ENCODE results near the gene FIS1. TPM values are rescaled to one million over a fixed set of nuclear protein-coding genes. Genes with fewer than 3 reads are reported as not detected.
"Not testable (repeated sequence)": the region's sequence is repeated elsewhere in the genome, so short reads cannot be mapped to it uniquely, and the experiment has no call there.

The FIS1 gene
- polyA plus RNA-seq (2013, experiment 1 of 2) = 145 TPM
- 119 TPM for polyA plus RNA-seq (2013, experiment 2 of 2)

- 0 to 1% methylated on average over 38 to 43 of the region's 45 CpGs for WGBS, 2 experiments (ENCODE audit: insufficient coverage in 2 of 2)
- Histone ChIP-seq H3K4me1 (ENCODE audit: control insufficient read depth, insufficient read depth, low read length, poor library complexity, severe bottlenecking) (peaks cover 12% of the 10 kb centered on the region), H3K36me3 (ENCODE audit: control insufficient read depth, insufficient read depth, low read length) (peaks cover 46% of the 10 kb centered on the region), H3K9me3 (ENCODE audit: control insufficient read depth, low read length) (no peaks in the 10 kb centered on the region), H3K27ac (ENCODE audit: low read depth, low read length, severe bottlenecking) (peak within 1 kb of the TSS; percentile 80), H3K4me3 (ENCODE audit: extremely low read depth, insufficient read depth, low read length, poor library complexity, severe bottlenecking) (peak within 1 kb of the TSS; percentile 95)
These were observed at the start of gene FIS1 for GRCh38 chr7:101244375-101245146. Gene FIS1 (minus strand): TSS chr7:101245081. CDS start chr7:101245004, 77 bp downstream.

- Histone ChIP-seq H3K27ac (ENCODE audit: low read depth, low read length, severe bottlenecking) (no peak overlapping the region), H3K4me1 (ENCODE audit: control insufficient read depth, insufficient read depth, low read length, poor library complexity, severe bottlenecking) (no peaks in the 10 kb centered on the region)
- 24 to 31% methylated on average over 9 of the region's 12 CpGs for WGBS, 2 experiments (ENCODE audit: insufficient coverage in 2 of 2)
These were observed 49.4 kb upstream of the FIS1 start for GRCh38 chr7:101294039-101294831.

GRCh38 chr7:101293069-101294021 is 48.5 kb upstream of the FIS1 start:
- H3K4me1 ChIP-seq (ENCODE audit: control insufficient read depth, insufficient read depth, low read length, poor library complexity, severe bottlenecking); H3K36me3 ChIP-seq (ENCODE audit: control insufficient read depth, insufficient read depth, low read length); H3K27ac ChIP-seq (ENCODE audit: low read depth, low read length, severe bottlenecking); H3K4me3 ChIP-seq (ENCODE audit: extremely low read depth, insufficient read depth, low read length, poor library complexity, severe bottlenecking); H3K9me3 ChIP-seq (ENCODE audit: control insufficient read depth, low read length): not testable (repeated sequence)
- WGBS, 2 experiments (ENCODE audit: insufficient coverage in 2 of 2) = 60 to 65% methylated on average over 10 to 11 of the region's 16 CpGs

More at GRCh38 chr7:101294039-101294831, 49.4 kb upstream of the FIS1 start:
- no peaks in the 10 kb centered on the region for H3K9me3 ChIP-seq (ENCODE audit: control insufficient read depth, low read length)
- no peak overlapping the region for H3K4me3 ChIP-seq (ENCODE audit: extremely low read depth, insufficient read depth, low read length, poor library complexity, severe bottlenecking)
- no peaks in the 10 kb centered on the region for H3K36me3 ChIP-seq (ENCODE audit: control insufficient read depth, insufficient read depth, low read length)

- not testable (repeated sequence) for H3K4me3 ChIP-seq (ENCODE audit: extremely low read depth, insufficient read depth, low read length, poor library complexity, severe bottlenecking); H3K9me3 ChIP-seq (ENCODE audit: control insufficient read depth, low read length); H3K4me1 ChIP-seq (ENCODE audit: control insufficient read depth, insufficient read depth, low read length, poor library complexity, severe bottlenecking); H3K27ac ChIP-seq (ENCODE audit: low read depth, low read length, severe bottlenecking); H3K36me3 ChIP-seq (ENCODE audit: control insufficient read depth, insufficient read depth, low read length)
- WGBS, 2 experiments (ENCODE audit: insufficient coverage in 2 of 2) = 77 to 92% methylated on average over 2 to 5 of the region's 5 CpGs
These were observed 47.7 kb upstream of the FIS1 start for GRCh38 chr7:101292566-101292965.

GRCh38 chr7:101290186-101291037 is 45.5 kb upstream of the FIS1 start:
- H3K4me1 ChIP-seq (ENCODE audit: control insufficient read depth, insufficient read depth, low read length, poor library complexity, severe bottlenecking); H3K27ac ChIP-seq (ENCODE audit: low read depth, low read length, severe bottlenecking); H3K4me3 ChIP-seq (ENCODE audit: extremely low read depth, insufficient read depth, low read length, poor library complexity, severe bottlenecking); H3K9me3 ChIP-seq (ENCODE audit: control insufficient read depth, low read length); H3K36me3 ChIP-seq (ENCODE audit: control insufficient read depth, insufficient read depth, low read length): not testable (repeated sequence)
- 51% methylated on average over 11 to 12 of the region's 18 CpGs for WGBS, 2 experiments (ENCODE audit: insufficient coverage in 2 of 2)

- H3K9me3 ChIP-seq (ENCODE audit: control insufficient read depth, low read length); H3K36me3 ChIP-seq (ENCODE audit: control insufficient read depth, insufficient read depth, low read length); H3K4me1 ChIP-seq (ENCODE audit: control insufficient read depth, insufficient read depth, low read length, poor library complexity, severe bottlenecking); H3K4me3 ChIP-seq (ENCODE audit: extremely low read depth, insufficient read depth, low read length, poor library complexity, severe bottlenecking); H3K27ac ChIP-seq (ENCODE audit: low read depth, low read length, severe bottlenecking): not testable (repeated sequence)
- WGBS, 2 experiments (ENCODE audit: insufficient coverage in 2 of 2) = 67% methylated on average over 3 of the region's 4 CpGs; no CpG with 5 or more reads in 1 of the 2 experiments
These were observed 44.8 kb upstream of the FIS1 start for GRCh38 chr7:101289687-101290086.

GRCh38 chr7:101288439-101288838 is 43.6 kb upstream of the FIS1 start:
- Histone ChIP-seq H3K4me3 (ENCODE audit: extremely low read depth, insufficient read depth, low read length, poor library complexity, severe bottlenecking) (no peak overlapping the region), H3K36me3 (ENCODE audit: control insufficient read depth, insufficient read depth, low read length) (no peaks in the 10 kb centered on the region), H3K27ac (ENCODE audit: low read depth, low read length, severe bottlenecking) (no peak overlapping the region), H3K9me3 (ENCODE audit: control insufficient read depth, low read length) (no peaks in the 10 kb centered on the region), H3K4me1 (ENCODE audit: control insufficient read depth, insufficient read depth, low read length, poor library complexity, severe bottlenecking) (no peaks in the 10 kb centered on the region)
- 83% methylated on average over 1 of the region's 3 CpGs; no CpG with 5 or more reads in 1 of the 2 experiments for WGBS, 2 experiments (ENCODE audit: insufficient coverage in 2 of 2)

- H3K36me3 ChIP-seq (ENCODE audit: control insufficient read depth, insufficient read depth, low read length) = no peaks in the 10 kb centered on the region
- 94% methylated on average over 5 to 6 of the region's 6 CpGs for WGBS, 2 experiments (ENCODE audit: insufficient coverage in 2 of 2)
- H3K9me3 ChIP-seq (ENCODE audit: control insufficient read depth, low read length) = no peaks in the 10 kb centered on the region
- no peak overlapping the region for H3K4me3 ChIP-seq (ENCODE audit: extremely low read depth, insufficient read depth, low read length, poor library complexity, severe bottlenecking)
- H3K27ac ChIP-seq (ENCODE audit: low read depth, low read length, severe bottlenecking) = no peak overlapping the region
- H3K4me1 ChIP-seq (ENCODE audit: control insufficient read depth, insufficient read depth, low read length, poor library complexity, severe bottlenecking) = no peaks in the 10 kb centered on the region
These were observed 42.2 kb upstream of the FIS1 start for GRCh38 chr7:101287032-101287431.

GRCh38 chr7:101285880-101286279 is 41.0 kb upstream of the FIS1 start:
- 88 to 95% methylated on average over 3 of the region's 3 CpGs for WGBS, 2 experiments (ENCODE audit: insufficient coverage in 2 of 2)
- H3K9me3 ChIP-seq (ENCODE audit: control insufficient read depth, low read length); H3K27ac ChIP-seq (ENCODE audit: low read depth, low read length, severe bottlenecking); H3K4me1 ChIP-seq (ENCODE audit: control insufficient read depth, insufficient read depth, low read length, poor library complexity, severe bottlenecking); H3K36me3 ChIP-seq (ENCODE audit: control insufficient read depth, insufficient read depth, low read length); H3K4me3 ChIP-seq (ENCODE audit: extremely low read depth, insufficient read depth, low read length, poor library complexity, severe bottlenecking): not testable (repeated sequence)

All from mesodermal cell (in vitro differentiated cells).